Ovary (tissue), 3 donors: ENCODE data around the gene ST3GAL4.

Experiments
- CTCF ChIP-seq, 3 donors: fragments of 450-650 bp in 2 of 3; fragments of 200-600 bp in 1 of 3; IDR thresholded peaks; one replicate each; pipeline versions ENCODE4 v1.5.1 to v1.8.0; 2016 to 2022; ENCODE audit warnings: antibody characterized with exemption in 3 of 3, mild to moderate bottlenecking in 1 of 3
- EP300 ChIP-seq: sonication (generic); formaldehyde crosslinking; IDR thresholded peaks from one replicate; pipeline ENCODE4 v1.6.1; 2017; ENCODE audit warnings: antibody characterized with exemption
- POLR2A ChIP-seq: fragments of 450-650 bp; IDR thresholded peaks from one replicate; pipeline ENCODE4 v1.6.1; 2017; ENCODE audit warnings: antibody characterized with exemption, mild to moderate bottlenecking, moderate library complexity
- donor health status: DM: no; HTN: no; CAD: no.

- TF ChIP-seq CTCF (IDR thresholded peaks at IDR 0.05), result no peak
- no peak for TF ChIP-seq POLR2A
- TF ChIP-seq EP300, result no peak
Measured at GRCh38 chr11:126406368-126406767, 50.9 kb downstream of the ST3GAL4 start.
